HG02798 (cell line): ENCODE measurements around the gene BRMS1.
"Not testable (repeated sequence)": the region's sequence is repeated elsewhere in the genome, so short reads cannot be mapped to it uniquely, and the experiment has no call there.

ENCODE experiments used
- ATAC-seq: cut with Tn5 transposase; IDR thresholded peaks from one replicate; pipeline ENCODE4 v1.9.1; 2021; ENCODE audit warnings: mild to moderate bottlenecking; ENCODE audit not compliant: unreplicated experiment, poor library complexity

BRMS1 gene

GRCh38 chr11:66344550-66345315, at the start of gene BRMS1:
BRMS1 (minus strand) TSS chr11:66345104; CDS start chr11:66342234, 2,870 bp downstream.
- peak; percentile 81 for ATAC-seq

GRCh38 chr11:66393954-66394353, 49.0 kb upstream of the BRMS1 start:
- ATAC-seq: no peak

GRCh38 chr11:66391322-66391721, 46.4 kb upstream of the BRMS1 start:
- no peak for ATAC-seq

- ATAC-seq: no peak
These were observed 44.0 kb upstream of the BRMS1 start for GRCh38 chr11:66388780-66389386.

GRCh38 chr11:66386171-66387069, 41.5 kb upstream of the BRMS1 start:
- no peak for ATAC-seq

GRCh38 chr11:66384316-66384715, 39.4 kb upstream of the BRMS1 start:
- not testable (repeated sequence) for ATAC-seq

GRCh38 chr11:66380264-66380663, 35.4 kb upstream of the BRMS1 start:
- not testable (repeated sequence) for ATAC-seq

- not testable (repeated sequence) for ATAC-seq
These were observed 28.9 kb upstream of the BRMS1 start for GRCh38 chr11:66373690-66374287.

GRCh38 chr11:66373265-66373664, 28.4 kb upstream of the BRMS1 start:
- ATAC-seq: no peak

GRCh38 chr11:66371627-66372415, 26.9 kb upstream of the BRMS1 start, which contains the start of gene SLC29A2:
SLC29A2 (minus strand) TSS chr11:66371760; CDS start chr11:66371591, 169 bp downstream.
- ATAC-seq: peak; percentile 73

GRCh38 chr11:66369073-66369894, 24.4 kb upstream of the BRMS1 start:
- no peak for ATAC-seq

GRCh38 chr11:66368484-66368883, 23.6 kb upstream of the BRMS1 start:
- ATAC-seq: no peak

GRCh38 chr11:66367561-66368312, 22.8 kb upstream of the BRMS1 start:
- no peak for ATAC-seq

- no peak for ATAC-seq
These were observed 22.1 kb upstream of the BRMS1 start for GRCh38 chr11:66366844-66367477.

- ATAC-seq: no peak
These were observed 21.1 kb upstream of the BRMS1 start for GRCh38 chr11:66365711-66366619.

GRCh38 chr11:66365166-66365565, 20.3 kb upstream of the BRMS1 start:
- no peak for ATAC-seq
